Fibroblast of skin of right quadriceps (primary cell): ENCODE measurements around the gene HS3ST1.

Experiments
- DNase-seq: peaks from one replicate; pipeline ENCODE4 v3.0.0-alpha.2; 2013

The HS3ST1 gene

GRCh38 chr4:11430536-11430935 is 1.8 kb upstream of the HS3ST1 start:
- no peak for DNase-seq

- DNase-seq: no peak
These were observed 978 bp upstream of the HS3ST1 start for GRCh38 chr4:11429699-11430045.

GRCh38 chr4:11428899-11429698 is 405 bp upstream of the HS3ST1 start:
- peak; percentile 34 for DNase-seq

GRCh38 chr4:11427121-11427996 is 1.3 kb downstream of the HS3ST1 start:
- no peak for DNase-seq

- peak; percentile 26 for DNase-seq
These were observed 2.0 kb downstream of the HS3ST1 start for GRCh38 chr4:11426731-11427120.

GRCh38 chr4:11426003-11426402 is 2.7 kb downstream of the HS3ST1 start:
- DNase-seq: no peak

- DNase-seq: no peak
These were observed 3.8 kb downstream of the HS3ST1 start for GRCh38 chr4:11424856-11425255.

- DNase-seq: peak; percentile 32
These were observed 4.7 kb downstream of the HS3ST1 start for GRCh38 chr4:11424000-11424399.

GRCh38 chr4:11423465-11423864 is 5.2 kb downstream of the HS3ST1 start:
- no peak for DNase-seq

- DNase-seq: peak; percentile 25
These were observed 7.6 kb downstream of the HS3ST1 start for GRCh38 chr4:11421116-11421515.

GRCh38 chr4:11420327-11420726 is 8.4 kb downstream of the HS3ST1 start:
- no peak for DNase-seq

- no peak for DNase-seq
These were observed 10.1 kb downstream of the HS3ST1 start for GRCh38 chr4:11418610-11419009.

- DNase-seq: no peak
These were observed 12.0 kb downstream of the HS3ST1 start for GRCh38 chr4:11416767-11417113.

- no peak for DNase-seq
These were observed 12.5 kb downstream of the HS3ST1 start for GRCh38 chr4:11416071-11416766.

GRCh38 chr4:11415409-11416070 is 13.2 kb downstream of the HS3ST1 start:
- DNase-seq: no peak

- DNase-seq: no peak
These were observed 16.5 kb downstream of the HS3ST1 start for GRCh38 chr4:11412211-11412610.

GRCh38 chr4:11409632-11410031 is 19.1 kb downstream of the HS3ST1 start:
- DNase-seq: no peak

- DNase-seq: no peak
These were observed 20.3 kb downstream of the HS3ST1 start for GRCh38 chr4:11408233-11408967.

GRCh38 chr4:11407551-11407950 is 21.1 kb downstream of the HS3ST1 start:
- DNase-seq: no peak

GRCh38 chr4:11404431-11404830 is 24.3 kb downstream of the HS3ST1 start:
- DNase-seq: no peak

GRCh38 chr4:11402192-11402591 is 26.5 kb downstream of the HS3ST1 start:
- no peak for DNase-seq

GRCh38 chr4:11399461-11399971 is 29.2 kb downstream of the HS3ST1 start:
- DNase-seq: no peak
